HG03175 (cell line): Measurements from ENCODE around the gene LDB3.

Experiments used
- ATAC-seq: cut with Tn5 transposase; IDR thresholded peaks from one replicate; pipeline ENCODE4 v1.9.1; 2021; ENCODE audit warnings: mild to moderate bottlenecking, moderate library complexity; ENCODE audit not compliant: unreplicated experiment

Gene LDB3

DNA sequence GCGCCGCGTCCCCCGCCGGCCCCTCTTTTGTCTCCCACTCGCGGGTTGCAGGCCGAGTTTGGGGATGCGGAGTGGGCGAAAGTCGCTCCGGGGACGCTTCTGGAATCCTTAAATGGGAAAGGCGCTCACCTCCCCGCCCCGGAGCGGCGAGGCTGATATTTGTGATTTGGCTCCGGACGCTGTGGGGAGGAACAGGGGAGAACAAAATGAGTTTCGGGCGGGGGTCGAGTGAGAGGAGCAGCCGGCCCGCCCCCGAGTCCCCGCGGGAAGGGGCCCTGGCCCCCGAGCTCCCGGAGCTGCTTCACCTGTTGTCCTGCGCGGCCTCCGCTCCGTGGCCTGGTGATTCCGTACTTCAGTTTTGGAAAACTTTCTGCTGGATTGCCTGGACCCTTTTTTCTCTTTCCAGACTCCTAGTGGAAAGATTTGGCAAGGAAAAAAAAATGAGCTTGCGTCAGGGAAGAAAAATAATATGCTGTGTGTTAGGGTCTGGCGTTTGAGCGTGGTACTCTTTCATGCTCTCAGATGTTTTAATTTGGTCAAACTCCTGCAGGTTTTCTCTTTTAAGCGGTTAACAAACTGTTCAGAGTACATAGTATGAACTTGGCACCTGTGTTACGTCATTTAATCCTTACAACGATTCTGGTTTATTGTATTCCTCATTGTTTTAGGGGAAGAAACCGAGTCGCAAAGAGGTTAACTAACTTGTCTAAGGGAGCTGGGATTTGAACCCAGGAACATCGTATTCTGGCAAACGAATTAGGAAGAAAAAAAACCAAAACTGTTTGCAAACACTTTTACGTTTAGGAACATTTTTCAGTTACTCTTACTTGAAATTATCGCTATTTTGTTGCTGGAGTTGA lies 89.0 kb downstream of the LDB3 start:
- no peak for ATAC-seq

DNA sequence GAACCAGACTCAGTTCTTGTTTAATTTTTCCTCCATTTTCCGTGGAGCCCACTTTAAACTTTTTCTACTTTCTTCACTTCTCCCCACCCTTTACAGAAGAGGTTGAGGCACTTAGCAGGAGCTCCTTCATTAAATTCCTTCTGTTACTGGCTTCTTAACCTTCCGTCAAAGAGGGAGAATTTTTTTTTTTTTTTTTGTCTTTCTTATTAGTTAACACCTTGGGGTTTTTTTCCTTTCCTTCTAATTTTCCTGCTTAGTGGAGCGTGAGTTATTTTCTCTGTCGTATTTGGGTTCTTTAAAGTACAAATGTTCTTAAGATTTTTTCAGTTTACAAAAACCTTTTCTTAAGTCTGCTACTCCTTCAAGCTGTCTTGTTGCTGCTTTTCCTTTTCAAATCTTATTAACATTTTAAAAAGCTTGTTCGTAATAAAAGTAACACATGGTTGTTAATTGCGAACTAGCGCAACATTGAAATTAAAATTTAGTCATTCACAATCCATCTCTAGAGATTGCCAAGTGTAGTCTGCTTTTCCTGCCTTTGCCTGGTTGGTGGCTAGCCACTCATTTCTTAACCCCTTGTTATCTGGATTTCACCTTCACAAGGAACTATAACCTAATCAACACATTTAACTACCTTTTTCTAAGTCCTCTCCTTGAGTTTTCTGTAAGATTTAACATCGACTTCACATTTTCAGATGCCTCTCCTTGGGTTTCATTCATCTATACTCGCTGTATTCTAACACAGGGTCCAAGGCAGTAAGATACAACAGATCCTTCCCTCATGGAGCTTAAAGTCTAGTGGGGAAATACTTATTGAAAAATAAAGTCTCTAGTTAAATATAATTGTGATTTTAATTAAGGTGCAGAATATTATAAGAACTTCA lies 90.1 kb downstream of the LDB3 start:
- no peak for ATAC-seq

DNA sequence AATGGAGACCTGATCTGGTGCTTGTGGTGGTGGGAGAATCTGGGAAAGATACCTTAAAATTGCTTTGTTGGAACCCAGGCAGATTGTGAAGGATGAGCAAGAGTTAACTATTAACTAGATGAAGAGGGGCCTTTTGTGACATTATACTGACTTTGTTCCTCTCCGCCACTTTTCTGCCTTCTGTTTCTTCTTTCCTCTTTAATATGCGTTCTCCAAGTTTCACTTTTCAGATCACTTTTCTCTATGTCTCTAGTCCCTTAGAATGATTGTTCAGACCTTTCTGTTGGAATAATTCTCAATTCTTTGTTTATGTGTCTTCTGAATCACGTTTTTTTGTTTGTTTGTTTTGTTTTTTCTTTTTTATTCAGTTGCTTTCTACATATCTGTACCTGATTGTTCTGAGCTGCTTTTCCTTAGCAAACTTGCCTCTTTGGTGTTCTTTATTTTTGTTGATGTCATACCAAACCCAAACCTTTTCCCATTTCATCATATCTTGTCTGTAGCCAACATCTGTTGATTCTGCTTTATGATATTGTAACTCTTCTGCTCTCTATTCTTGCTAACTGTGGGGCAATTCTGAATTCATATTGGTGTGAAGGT lies 90.9 kb downstream of the LDB3 start:
- ATAC-seq = no peak

DNA sequence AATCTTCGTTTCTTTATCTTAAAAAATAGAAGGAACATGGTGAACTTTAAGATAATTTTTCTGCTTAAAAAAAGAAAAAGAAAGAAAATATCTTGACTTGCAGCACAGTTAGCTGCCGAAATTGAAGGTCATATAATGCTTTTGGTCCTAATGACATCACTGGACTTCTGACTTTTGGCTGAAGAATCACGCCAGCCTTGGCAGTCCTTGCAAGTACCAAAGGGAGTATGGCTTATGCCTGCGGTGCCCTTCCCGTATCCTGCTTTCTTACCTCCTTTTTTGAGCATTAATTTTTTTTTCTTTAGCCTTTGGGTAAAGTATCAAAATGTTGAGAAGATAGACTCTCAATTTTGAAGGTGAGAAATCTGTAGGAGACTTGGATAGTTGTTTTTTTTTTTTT lies 95.1 kb downstream of the LDB3 start:
- no peak for ATAC-seq

DNA sequence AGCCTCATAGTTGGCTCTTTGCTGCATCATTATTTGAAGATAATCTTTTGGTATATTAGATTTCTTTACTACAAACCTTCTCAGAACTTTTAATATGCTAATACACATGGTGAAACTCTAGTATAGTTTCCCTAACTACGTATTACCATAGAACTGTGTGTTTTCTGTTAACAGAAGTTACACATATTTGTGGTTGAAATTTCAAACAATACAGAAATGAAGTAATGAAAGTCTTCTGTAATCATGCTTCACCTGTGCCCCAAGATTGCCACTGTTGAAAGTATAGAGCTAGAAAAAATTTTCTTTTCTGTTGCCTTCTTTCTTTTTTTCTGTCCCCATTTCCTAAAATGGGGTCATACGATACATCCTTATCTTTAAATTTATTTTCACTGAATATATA lies 97.2 kb downstream of the LDB3 start:
- ATAC-seq = no peak

DNA sequence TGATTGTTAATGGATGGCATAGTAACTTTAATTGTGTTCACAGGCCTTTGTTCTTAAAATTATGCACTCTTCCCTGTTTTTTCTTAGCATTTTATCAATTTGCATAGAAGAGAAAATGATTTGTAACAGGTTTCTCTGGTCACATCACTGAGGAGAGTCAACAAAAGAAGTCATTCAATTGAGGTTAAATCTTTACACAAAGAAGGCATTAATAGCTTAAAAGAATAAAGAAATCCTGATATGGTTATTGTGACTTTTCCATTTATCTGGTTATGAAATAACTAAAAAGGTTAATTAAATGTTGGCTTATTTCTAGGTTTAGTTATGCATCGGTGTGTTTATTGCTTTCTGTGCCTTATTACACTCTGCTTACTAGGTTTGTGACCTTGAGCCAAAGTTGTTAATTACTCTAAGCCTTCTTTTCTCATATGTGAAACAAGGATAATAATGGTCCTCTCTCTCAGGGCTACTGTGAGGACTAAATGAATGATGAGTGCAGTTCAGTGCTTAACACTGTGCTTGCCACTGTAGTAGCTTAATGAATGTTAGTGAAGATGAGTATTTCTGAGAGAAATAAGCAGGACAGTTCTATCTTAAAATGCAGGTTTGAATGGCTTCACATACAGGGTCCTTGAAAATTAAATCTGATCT lies 100.2 kb downstream of the LDB3 start:
- ATAC-seq = no peak

DNA sequence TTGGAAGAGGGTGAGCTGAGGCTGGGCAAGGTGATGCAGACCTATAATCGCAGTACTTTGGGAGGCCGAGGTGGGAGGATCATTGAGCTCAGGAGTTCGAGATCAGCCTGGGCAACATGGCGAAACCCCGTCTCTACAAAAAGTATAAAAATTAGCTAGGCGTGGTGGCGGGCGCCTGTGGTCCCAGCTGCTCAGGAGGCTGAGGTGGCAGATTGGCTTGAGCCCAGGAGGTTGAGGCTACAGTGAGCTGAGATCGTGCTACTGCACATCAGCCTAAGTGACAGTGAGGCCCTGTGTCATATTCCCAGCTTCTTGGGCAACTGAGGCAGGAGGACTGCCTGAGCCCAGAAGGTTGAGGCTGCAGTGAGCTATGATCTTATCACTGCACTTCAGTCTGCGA lies 101.7 kb downstream of the LDB3 start:
- no peak for ATAC-seq

DNA sequence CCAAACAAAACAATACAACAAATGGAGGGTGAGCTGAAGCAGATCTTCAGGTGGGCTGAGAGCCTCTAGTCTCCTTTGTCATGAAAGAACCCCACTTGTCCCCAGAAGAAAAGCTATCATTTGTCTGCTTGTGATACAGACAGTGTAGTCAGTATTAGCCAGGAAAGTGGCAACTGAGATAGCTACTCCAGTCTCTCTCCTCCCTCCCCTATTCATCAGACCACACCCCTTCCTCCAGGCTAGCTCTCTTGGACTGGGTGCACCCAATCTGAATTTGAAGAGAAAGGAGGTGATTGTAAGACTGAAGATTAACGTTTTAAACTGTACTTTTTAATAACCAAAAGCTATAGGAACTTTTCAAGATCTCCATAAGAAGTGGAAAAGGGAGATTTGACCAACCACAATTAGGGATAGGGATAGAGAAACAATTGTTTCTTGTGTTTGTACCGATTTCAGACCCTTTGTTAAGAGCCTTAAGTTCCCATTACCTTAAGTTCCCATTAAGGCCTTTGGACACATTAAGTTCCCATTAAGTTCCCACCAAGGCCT lies 102.2 kb downstream of the LDB3 start:
- no peak for ATAC-seq

DNA sequence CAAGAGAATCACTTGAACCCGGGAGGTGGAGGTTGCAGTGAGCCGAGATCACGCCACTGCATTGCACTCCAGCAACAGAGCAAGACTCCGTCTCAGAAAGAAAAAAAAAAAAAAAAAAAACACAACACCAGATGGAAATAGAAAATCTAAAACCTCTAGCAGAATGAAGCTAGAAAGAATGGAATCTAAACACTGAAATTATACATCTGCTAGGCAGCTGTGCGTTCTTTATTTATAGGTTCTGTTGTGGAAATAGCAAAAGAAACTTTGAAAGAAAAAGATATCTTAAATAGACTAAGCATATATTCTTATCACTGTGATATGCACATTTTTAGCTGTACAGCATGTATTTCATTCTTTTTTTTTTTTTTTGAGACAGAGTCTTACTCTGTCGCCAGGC lies 105.2 kb downstream of the LDB3 start:
- no peak for ATAC-seq

DNA sequence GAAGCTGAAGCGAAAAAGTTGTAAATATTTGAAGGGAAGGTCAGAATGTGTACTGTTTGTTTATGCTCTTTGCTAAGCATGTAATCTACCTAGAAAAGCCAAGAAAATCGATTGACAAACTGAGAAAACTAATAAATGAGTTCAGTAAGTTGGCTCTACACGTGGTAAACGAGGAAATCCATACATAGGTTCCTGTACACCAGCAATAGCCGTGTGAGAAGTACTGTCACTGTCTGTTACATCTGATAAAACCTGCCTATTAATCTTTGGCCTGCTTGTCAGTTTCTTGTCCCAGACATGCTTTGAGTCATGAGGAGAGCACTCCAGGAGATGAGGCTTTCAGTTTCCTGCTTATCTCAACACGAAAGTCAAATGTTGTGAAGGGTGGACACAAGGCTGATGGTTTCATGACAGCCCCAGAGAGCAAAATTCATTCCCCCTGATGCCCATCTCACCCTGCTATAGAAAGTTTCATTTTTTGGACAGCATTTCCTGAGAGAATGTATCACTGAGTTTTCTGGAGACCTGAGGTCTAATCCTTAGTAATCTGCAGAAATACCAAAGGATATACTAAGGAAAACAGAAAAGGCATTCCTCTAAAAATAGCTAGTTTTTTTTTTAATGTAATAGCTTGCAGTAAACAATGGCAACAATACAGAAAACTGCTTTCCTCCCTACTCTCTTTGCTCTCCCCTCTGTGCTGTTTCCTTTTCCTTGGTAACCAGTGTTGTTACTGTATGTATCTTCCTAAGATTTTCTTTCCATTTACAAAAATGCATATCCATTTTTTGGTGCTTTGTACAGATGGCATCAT lies 107.0 kb downstream of the LDB3 start:
- ATAC-seq = peak; percentile 78

DNA sequence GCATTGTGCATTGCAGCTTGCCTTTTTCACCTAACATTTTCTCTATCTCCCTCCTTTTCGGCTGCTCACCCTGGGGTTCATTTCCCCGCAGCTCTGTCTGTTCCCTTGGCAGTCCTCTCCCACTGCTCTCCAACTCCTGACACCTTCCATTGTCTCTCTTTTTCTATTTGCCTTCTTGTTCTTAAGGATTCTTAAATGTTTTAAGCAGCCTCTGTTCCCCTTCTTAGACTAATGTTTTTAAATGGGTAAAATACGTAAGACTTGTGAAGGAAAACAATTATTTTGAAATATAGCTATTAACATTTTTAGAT lies 107.5 kb downstream of the LDB3 start:
- ATAC-seq = no peak

DNA sequence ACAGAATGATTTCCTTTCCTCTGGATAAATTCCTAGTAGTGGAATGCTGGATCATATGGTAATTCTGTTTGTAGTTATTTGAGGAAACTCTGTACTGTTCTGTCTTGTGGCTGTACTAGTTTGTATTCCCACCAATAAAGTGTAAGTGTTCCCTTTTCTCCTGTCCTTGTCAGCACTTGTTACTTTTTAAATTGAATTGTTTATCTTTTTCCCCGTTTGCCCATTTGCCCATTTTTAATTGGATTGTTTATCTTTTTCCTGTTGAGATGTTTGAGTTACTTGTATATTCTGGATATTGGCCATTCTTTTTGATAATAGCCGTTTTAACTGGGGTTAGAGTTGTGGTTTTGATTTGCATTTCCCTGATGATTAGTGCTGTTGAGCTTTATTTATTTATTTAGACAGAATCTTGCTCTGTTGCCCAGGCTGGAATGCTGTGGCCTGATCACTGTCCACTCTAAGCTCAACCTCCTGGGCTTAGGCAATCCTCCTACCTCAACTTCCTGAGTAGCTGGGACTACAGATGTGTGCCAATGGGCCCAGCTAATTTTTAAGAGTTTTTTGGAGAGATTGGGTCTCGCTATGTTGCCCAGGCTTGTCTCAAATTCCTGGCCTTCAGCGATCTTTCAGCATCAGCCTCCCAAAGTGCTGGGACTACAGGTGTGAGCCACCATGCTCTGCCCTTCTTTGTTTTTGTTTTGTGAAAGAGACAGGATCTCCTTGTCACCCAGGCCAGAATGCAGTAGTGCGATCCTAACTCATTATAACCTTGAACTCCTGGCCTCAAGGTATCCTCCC lies 111.1 kb downstream of the LDB3 start:
- ATAC-seq = no peak

DNA sequence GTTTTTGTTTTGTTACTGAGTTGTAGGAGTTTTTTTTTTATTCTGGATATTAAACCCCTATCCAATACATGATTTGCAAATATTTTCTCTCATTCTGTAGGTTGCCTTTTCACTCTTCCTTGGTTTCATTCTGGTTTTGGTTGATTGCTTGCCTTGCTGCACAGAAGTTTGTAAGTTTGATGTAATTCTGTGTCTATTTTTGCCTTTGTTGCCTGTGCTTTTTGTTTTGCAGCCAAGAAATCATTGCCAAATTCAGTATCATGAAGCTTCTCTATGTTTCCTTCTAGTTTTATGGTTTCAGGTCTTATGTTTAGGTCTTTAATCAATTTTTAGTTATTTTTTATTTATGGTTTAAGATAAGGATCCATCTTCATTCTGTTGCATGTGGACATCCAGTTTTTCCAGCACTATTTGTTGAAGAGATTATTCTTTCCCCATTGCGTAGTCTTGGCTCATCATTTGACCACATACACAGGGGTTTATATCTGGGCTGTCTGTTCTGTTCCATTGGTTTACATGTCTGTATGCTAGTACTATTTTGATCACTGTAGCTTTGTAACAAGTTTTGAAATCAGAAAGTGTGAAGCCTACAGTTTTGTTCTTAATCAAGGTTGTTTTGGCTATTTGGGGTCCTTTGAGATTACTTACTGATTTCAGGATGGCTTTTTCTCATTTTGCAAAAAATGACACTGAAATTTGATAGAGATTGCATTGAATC lies 114.5 kb downstream of the LDB3 start:
- ATAC-seq = peak; percentile 86

DNA sequence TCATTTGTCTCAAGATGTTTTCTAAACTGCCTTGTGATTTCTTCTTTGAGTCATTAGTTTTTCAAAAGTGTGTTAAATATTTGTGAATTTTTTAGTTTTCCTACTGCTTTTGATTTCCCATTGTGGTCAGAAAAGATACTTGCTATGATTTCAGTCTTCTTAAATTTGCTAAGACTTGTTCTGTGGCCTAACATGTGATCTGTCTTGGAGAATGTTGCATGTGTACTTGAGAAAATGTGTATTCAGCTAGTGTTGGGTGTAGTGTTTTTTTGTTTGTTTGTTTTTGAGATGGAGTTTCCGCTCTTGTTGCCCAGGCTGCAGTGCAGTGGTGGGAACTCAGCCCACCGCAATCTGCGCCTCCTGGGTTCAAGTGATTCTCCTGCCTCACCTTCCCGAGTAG lies 116.7 kb downstream of the LDB3 start:
- ATAC-seq = no peak
